ENCODE data around the gene UNC5CL.

The UNC5CL gene

DNA sequence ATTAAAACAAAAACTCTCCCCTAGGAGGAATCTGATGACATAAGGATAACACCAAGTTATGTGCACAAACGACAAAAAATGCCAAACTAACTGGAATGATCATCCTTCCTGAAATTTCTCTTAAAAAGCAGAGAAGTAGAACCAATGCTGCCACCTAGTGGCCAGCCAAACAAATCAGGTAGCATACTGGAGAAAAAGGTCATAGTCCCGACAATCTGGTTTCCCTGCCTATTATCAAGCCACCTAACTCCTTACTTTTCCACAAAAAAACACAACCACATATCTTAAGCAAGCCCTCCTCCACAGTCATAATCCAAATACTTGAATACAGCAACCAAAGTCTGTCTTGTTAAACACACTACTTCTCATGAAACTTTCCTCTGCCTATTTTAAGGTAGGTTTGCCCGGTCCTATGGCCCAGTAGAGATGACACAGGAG is 27.9 kb upstream of the UNC5CL start:
- Histone ChIP-seq H3K4me3 (ENCODE audit: insufficient read depth, low read length, poor library complexity, severe bottlenecking) (no peak overlapping the region), H3K79me2 (ENCODE audit: insufficient read depth, low read length) (0 out of 2 replicates have a peak, but pooled peaks cover 4% of the 10 kb centered on the region), H3F3A (ENCODE audit: insufficient read depth) (peaks cover 40% of the 10 kb centered on the region), H4K20me1 (ENCODE audit: low read depth, low read length) (no peaks in the 10 kb centered on the region), H3K36me3 (ENCODE audit: low read length) (peaks cover 51% of the 10 kb centered on the region), H3K27me3 (ENCODE audit: low read length) (no peaks in the 10 kb centered on the region), H3K27ac (ENCODE audit: low read depth, low read length) (no peak overlapping the region), H3K9me2 (replicated peaks; ENCODE audit: insufficient read depth, low read length) (no peaks in the 10 kb centered on the region), H3K4me2 (ENCODE audit: low read depth, low read length, poor library complexity, severe bottlenecking) (no peak overlapping the region), H3K9ac (ENCODE audit: low read length) (no peak overlapping the region), H2AFZ (ENCODE audit: low read depth, low read length, severe bottlenecking) (no peak overlapping the region), H3K9me3 (ENCODE audit: insufficient read depth, low read length) (no peaks in the 10 kb centered on the region)
- TF ChIP-seq EZH2phosphoT487 (conservative IDR thresholded peaks at IDR 0.05; ENCODE audit: low read length), result no peak
- TF ChIP-seq, protein P1, sequence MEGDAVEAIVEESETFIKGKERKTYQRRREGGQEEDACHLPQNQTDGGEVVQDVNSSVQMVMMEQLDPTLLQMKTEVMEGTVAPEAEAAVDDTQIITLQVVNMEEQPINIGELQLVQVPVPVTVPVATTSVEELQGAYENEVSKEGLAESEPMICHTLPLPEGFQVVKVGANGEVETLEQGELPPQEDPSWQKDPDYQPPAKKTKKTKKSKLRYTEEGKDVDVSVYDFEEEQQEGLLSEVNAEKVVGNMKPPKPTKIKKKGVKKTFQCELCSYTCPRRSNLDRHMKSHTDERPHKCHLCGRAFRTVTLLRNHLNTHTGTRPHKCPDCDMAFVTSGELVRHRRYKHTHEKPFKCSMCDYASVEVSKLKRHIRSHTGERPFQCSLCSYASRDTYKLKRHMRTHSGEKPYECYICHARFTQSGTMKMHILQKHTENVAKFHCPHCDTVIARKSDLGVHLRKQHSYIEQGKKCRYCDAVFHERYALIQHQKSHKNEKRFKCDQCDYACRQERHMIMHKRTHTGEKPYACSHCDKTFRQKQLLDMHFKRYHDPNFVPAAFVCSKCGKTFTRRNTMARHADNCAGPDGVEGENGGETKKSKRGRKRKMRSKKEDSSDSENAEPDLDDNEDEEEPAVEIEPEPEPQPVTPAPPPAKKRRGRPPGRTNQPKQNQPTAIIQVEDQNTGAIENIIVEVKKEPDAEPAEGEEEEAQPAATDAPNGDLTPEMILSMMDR (IDR thresholded peaks at IDR 0.05; ENCODE audit: insufficient read depth, low read length, poor library complexity, severe bottlenecking), result peak; percentile 99

DNA sequence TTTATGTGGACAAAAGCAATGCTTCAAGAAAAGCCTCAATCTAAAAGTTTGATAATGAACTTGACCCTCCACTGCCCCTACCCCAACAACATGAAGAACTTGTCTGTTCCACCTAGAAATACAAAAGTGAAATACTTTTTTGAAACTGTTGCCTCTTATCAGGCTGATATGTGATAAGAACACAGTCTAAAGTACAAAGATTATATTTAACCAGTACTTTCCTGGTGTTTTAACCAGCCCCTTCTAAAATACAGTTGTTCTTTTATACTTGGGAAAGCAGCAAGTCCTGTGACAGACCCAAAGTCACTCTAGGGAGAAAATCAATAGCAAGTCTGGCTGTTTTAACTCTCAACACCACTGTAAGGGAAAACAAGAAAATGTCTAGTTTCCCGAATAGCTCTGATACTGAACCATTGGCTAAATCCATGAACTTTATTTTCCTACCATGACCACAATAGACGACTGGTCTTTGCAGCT is 26.6 kb upstream of the UNC5CL start:
- TF ChIP-seq EZH2phosphoT487 (conservative IDR thresholded peaks at IDR 0.05; ENCODE audit: low read length), result no peak
- TF ChIP-seq, protein P1 (IDR thresholded peaks at IDR 0.05; ENCODE audit: insufficient read depth, low read length, poor library complexity, severe bottlenecking), result no peak
- H3K9me3 ChIP-seq (ENCODE audit: insufficient read depth, low read length), result no peaks in the 10 kb centered on the region
- 0 out of 2 replicates have a peak, but pooled peaks cover 4% of the 10 kb centered on the region for H3K79me2 ChIP-seq (ENCODE audit: insufficient read depth, low read length)
- no peak overlapping the region for H3K9ac ChIP-seq (ENCODE audit: low read length)
- no peaks in the 10 kb centered on the region for H4K20me1 ChIP-seq (ENCODE audit: low read depth, low read length)
- H3K27me3 ChIP-seq (ENCODE audit: low read length), result no peaks in the 10 kb centered on the region
- H3K4me2 ChIP-seq (ENCODE audit: low read depth, low read length, poor library complexity, severe bottlenecking), result no peak overlapping the region
- H3K9me2 ChIP-seq (replicated peaks; ENCODE audit: insufficient read depth, low read length), result no peaks in the 10 kb centered on the region
- H2AFZ ChIP-seq (ENCODE audit: low read depth, low read length, severe bottlenecking), result no peak overlapping the region
- H3K36me3 ChIP-seq (ENCODE audit: low read length), result peaks cover 49% of the 10 kb centered on the region
- H3K27ac ChIP-seq (ENCODE audit: low read depth, low read length), result no peak overlapping the region
- H3K4me3 ChIP-seq (ENCODE audit: insufficient read depth, low read length, poor library complexity, severe bottlenecking), result no peak overlapping the region
- peaks cover 31% of the 10 kb centered on the region for H3F3A ChIP-seq (ENCODE audit: insufficient read depth)

DNA sequence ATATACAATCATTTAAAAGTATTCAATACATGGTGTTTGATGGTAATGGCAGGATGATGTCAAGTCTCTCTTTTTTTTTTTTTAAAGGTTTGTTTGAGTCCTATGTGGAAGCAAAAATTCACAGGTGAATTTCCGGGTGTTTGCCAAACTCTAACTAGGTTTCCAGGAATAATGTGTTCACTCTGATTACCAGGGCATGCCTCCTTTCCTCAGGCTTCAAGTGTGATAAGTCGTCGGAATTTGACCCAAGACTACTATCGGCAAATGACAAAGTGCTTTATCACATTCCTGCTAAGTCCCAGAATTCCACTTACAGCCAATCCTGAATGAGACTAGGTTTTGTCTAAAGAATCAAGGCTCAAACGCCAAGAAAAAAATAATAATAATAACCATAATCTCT is 25.8 kb upstream of the UNC5CL start:
- Histone ChIP-seq H3K36me3 (ENCODE audit: low read length) (peaks cover 42% of the 10 kb centered on the region), H3K79me2 (ENCODE audit: insufficient read depth, low read length) (0 out of 2 replicates have a peak, but pooled peaks cover 4% of the 10 kb centered on the region)

More for the DNA sequence above, 25.8 kb upstream of the UNC5CL start:
- no peak for TF ChIP-seq EZH2phosphoT487 (conservative IDR thresholded peaks at IDR 0.05; ENCODE audit: low read length)
- TF ChIP-seq, protein P1 (IDR thresholded peaks at IDR 0.05; ENCODE audit: insufficient read depth, low read length, poor library complexity, severe bottlenecking), result no peak
- Histone ChIP-seq H3K9me2 (replicated peaks; ENCODE audit: insufficient read depth, low read length) (no peaks in the 10 kb centered on the region), H3K27ac (ENCODE audit: low read depth, low read length) (no peak overlapping the region), H4K20me1 (ENCODE audit: low read depth, low read length) (no peaks in the 10 kb centered on the region), H3K4me2 (ENCODE audit: low read depth, low read length, poor library complexity, severe bottlenecking) (no peak overlapping the region), H3F3A (ENCODE audit: insufficient read depth) (peaks cover 28% of the 10 kb centered on the region), H3K4me3 (ENCODE audit: insufficient read depth, low read length, poor library complexity, severe bottlenecking) (no peak overlapping the region), H2AFZ (ENCODE audit: low read depth, low read length, severe bottlenecking) (no peak overlapping the region), H3K27me3 (ENCODE audit: low read length) (no peaks in the 10 kb centered on the region), H3K9me3 (ENCODE audit: insufficient read depth, low read length) (no peaks in the 10 kb centered on the region), H3K9ac (ENCODE audit: low read length) (no peak overlapping the region)

All from SU-DHL-6 (cell line).